ENCODE measurements around the gene UBL3.

UBL3 gene

DNA sequence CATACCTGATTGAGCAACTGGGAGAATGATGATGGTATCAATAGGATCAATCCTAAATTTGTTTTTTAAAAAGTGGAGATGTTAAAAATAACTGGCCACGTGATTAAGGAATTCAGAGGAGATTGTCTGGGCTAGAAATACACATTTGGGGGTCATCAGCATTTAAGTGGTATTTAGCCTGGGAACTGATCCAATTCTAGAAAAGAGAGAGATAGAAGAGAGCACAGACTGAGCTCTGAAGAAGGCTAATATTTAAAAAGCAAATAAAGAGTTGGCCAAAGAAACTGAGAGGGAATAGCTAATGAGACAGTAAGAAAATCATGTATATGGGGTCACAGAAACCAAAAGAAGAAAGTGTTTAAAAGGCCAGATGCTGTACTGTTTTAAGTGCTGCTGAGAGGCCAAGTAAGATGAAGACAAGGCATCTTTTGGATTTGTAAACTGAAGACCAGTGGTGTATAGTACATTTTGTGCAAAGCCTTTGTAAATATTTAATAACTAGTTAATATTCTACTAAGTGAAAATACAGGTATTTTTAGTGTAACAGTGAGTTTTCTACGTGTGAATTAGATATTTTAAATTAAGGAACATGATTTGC, 40.2 kb downstream of the UBL3 start:
- TF ChIP-seq, protein P1, sequence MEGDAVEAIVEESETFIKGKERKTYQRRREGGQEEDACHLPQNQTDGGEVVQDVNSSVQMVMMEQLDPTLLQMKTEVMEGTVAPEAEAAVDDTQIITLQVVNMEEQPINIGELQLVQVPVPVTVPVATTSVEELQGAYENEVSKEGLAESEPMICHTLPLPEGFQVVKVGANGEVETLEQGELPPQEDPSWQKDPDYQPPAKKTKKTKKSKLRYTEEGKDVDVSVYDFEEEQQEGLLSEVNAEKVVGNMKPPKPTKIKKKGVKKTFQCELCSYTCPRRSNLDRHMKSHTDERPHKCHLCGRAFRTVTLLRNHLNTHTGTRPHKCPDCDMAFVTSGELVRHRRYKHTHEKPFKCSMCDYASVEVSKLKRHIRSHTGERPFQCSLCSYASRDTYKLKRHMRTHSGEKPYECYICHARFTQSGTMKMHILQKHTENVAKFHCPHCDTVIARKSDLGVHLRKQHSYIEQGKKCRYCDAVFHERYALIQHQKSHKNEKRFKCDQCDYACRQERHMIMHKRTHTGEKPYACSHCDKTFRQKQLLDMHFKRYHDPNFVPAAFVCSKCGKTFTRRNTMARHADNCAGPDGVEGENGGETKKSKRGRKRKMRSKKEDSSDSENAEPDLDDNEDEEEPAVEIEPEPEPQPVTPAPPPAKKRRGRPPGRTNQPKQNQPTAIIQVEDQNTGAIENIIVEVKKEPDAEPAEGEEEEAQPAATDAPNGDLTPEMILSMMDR (IDR thresholded peaks at IDR 0.05; ENCODE audit: insufficient read depth, low read length, poor library complexity, severe bottlenecking): no peak
- Histone ChIP-seq H3K4me3 (replicated peaks; ENCODE audit: low read depth, low read length) (no peak overlapping the region), H3K36me3 (ENCODE audit: control insufficient read depth, insufficient read depth, low read length) (no peaks in the 10 kb centered on the region), H3K27me3 (replicated peaks; ENCODE audit: control insufficient read depth, insufficient read depth, low read length) (no peaks in the 10 kb centered on the region)
- no peak for DNase-seq (ENCODE audit: extremely low read depth, insufficient read length)

DNA sequence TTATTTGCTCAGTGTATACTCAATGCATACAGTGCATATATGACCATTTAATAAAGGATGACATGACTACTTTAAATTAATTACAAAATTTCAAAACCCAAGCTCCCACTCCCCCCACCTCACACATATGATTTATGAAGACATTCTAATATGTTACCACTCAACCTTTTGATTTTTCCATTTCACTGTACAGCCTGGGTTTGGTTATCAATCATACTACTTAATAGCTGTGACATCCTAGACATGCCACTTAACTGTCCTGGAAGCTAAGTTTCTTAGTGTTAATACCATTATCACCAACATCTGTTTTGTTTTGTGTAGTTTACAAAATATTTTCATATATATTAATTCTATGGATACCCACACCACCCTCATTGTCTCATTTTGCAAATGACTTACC, 42.2 kb downstream of the UBL3 start:
- TF ChIP-seq, protein P1 (IDR thresholded peaks at IDR 0.05; ENCODE audit: insufficient read depth, low read length, poor library complexity, severe bottlenecking): no peak
- H3K4me3 ChIP-seq (replicated peaks; ENCODE audit: low read depth, low read length): no peak overlapping the region
- no peak for DNase-seq (ENCODE audit: extremely low read depth, insufficient read length)
- H3K27me3 ChIP-seq (replicated peaks; ENCODE audit: control insufficient read depth, insufficient read depth, low read length): no peaks in the 10 kb centered on the region
- no peaks in the 10 kb centered on the region for H3K36me3 ChIP-seq (ENCODE audit: control insufficient read depth, insufficient read depth, low read length)

DNA sequence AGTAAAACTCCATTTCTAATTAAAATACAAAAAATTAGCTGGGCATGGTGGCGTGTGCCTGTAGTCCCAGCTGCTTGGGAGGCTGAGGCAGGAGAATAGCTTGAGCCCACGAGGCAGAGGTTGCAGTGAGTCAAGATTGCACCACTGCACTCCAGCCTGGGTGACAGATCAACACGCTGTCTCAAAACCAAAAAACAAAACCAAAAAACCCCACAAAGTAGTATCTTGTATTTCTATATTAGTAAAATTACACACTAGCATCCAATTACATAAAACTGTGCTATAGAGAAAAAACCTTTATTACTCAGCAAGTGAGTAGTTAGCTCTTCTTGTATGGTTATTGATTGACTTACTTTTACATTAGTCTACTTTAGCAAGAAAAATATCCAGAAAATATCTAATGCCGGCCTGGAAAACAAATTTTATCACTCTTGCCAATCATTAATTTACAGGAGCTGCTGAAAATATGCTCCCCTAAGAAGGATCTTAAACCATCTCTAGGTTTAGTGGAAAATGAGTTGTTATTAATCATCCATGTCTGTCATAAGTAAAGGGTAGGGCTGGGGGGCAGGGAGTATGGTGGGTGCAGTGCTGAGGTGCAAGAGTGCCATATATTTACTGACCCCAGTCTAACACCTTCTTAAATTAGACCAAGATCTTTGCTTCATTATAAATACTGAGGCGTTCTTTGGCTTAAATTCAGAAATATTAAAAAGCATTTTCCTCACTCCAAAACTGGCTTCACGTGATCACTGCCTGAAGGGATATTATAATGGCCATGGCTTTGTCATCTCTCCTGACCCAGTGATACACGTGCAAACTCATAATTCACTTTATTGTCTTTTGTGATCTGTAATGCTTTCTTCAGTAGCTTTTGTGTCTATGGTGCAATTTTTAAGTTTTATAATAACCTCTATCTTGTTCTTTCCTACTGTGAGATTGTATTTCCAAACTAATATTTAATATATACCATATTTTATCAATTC, 44.1 kb downstream of the UBL3 start:
- DNase-seq (ENCODE audit: extremely low read depth, insufficient read length): no peak
- no peaks in the 10 kb centered on the region for H3K27me3 ChIP-seq (replicated peaks; ENCODE audit: control insufficient read depth, insufficient read depth, low read length)
- TF ChIP-seq, protein P1 (IDR thresholded peaks at IDR 0.05; ENCODE audit: insufficient read depth, low read length, poor library complexity, severe bottlenecking): no peak

DNA sequence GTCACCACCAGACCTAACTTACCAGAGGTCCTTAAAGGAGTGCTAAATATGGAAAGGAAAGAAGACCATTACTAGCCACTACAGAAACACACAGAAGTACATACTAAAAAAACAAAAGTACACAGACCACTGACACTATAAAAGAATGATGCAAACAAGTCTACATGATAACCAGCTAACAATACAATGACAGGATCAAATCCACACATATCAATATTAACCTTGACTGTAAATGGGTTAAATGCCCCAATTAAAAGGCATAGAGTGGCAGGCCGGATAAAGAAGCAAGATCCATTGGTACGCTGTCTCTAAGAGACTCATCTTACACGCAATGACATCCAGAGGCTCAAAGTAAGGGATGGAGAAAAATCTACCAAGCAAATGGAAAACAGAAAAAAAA, 47.2 kb downstream of the UBL3 start:
- no peak for DNase-seq (ENCODE audit: extremely low read depth, insufficient read length)
- Histone ChIP-seq H3K36me3 (ENCODE audit: control insufficient read depth, insufficient read depth, low read length) (no peaks in the 10 kb centered on the region), H3K4me3 (replicated peaks; ENCODE audit: low read depth, low read length) (no peak overlapping the region), H3K27me3 (replicated peaks; ENCODE audit: control insufficient read depth, insufficient read depth, low read length) (no peaks in the 10 kb centered on the region)
- TF ChIP-seq, protein P1 (IDR thresholded peaks at IDR 0.05; ENCODE audit: insufficient read depth, low read length, poor library complexity, severe bottlenecking): no peak

More for the DNA sequence above, 44.1 kb downstream of the UBL3 start:
- no peak overlapping the region for H3K4me3 ChIP-seq (replicated peaks; ENCODE audit: low read depth, low read length)
- H3K36me3 ChIP-seq (ENCODE audit: control insufficient read depth, insufficient read depth, low read length): no peaks in the 10 kb centered on the region

DNA sequence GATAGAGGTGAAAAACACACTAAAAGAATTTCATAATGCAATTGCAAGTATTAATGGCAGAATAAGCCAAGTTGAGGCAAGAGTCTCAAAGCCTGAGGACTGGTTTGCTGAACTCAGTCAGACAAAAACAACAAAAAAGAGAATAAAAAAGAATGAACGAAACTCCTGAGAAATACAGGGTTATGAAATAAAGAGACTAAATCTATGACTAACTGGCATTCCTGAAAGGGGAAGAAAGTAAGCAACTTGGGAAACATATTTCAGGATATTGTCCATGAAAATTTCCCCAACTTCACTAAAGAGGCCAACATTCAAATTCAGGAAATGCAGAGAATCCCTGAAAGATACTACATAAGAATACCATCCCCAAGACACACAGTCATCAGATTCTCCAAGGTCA, 47.8 kb downstream of the UBL3 start:
- no peak for DNase-seq (ENCODE audit: extremely low read depth, insufficient read length)
- H3K4me3 ChIP-seq (replicated peaks; ENCODE audit: low read depth, low read length): no peak overlapping the region
- TF ChIP-seq, protein P1 (IDR thresholded peaks at IDR 0.05; ENCODE audit: insufficient read depth, low read length, poor library complexity, severe bottlenecking): no peak

More for the DNA sequence above, 47.8 kb downstream of the UBL3 start:
- no peaks in the 10 kb centered on the region for H3K27me3 ChIP-seq (replicated peaks; ENCODE audit: control insufficient read depth, insufficient read depth, low read length)
- no peaks in the 10 kb centered on the region for H3K36me3 ChIP-seq (ENCODE audit: control insufficient read depth, insufficient read depth, low read length)

All from GM06990 (cell line).